GM18526 (cell line): ENCODE results near the gene MAST4.

Source experiments
- POLR2A ChIP-seq: IDR thresholded peaks from 3 replicates; pipeline ENCODE4 v1.6.1; 2011; ENCODE audit not compliant: insufficient read length; ENCODE audit errors: extremely low read depth

The MAST4 gene

DNA sequence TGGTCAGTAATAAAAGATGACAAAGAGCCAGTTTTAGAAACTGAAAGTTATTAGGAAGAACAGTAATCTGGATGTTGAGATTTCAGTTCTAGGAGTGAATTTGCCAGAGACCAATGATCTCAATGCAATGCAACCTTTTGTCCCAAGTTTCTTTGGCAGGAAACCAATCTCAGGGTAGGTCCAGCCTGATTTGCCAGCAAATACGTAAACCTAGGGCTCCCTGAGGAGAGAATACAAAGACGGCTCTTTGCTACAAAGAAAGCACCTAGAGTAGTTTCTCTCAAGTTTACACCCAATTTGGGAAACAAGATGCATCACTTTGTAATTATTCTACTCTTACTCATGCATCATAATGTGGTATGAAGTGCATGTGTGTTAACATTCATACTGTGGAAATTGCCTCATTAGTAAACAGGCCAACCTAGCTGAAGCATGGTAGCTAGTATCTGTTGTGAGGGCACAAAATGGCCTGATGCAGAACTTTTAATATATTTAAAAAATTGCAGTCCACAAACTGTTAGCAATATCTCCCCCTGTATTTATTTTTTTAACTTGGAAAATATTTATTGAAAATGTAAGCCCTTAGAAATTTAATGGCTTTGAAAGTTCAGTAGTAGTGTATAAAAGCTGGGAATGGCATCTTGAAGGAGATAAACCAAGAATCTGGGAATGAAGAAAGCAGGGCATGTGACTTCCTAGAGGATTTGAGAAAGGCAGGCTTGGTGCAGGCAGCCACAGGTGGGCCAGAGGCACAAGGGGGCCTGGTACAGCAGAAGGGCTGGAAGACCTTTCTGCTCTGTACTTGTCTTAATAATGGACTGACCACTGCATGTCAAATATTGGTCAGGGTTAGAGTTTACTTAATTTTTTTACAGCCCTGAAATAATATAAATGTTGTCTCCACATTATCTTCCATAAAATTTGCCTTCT is 59.5 kb downstream of the MAST4 start:
- no peak for TF ChIP-seq POLR2A

DNA sequence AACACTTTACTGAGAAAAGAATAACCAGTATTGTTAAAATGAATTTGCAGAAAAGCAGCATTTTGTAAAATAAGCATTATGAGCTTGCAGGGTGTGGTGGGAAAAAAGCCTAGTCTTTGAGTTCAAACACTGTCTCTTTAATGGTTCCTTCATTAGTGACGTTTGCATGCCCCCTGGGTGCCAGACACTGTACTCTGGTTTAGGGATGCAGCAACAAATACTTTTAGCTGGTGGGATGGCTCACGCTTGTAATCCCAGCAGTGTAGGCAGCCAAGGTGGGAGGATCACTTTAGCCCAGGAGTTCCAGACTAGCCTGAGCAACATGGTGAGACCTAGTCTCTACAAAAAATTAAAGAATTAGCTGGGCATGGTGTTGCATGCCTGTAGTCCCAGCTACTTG is 62.3 kb downstream of the MAST4 start:
- TF ChIP-seq POLR2A = no peak

- no peak for TF ChIP-seq POLR2A
Observed at GRCh38 chr5:66659780-66660179, 63.6 kb downstream of the MAST4 start.

GRCh38 chr5:66660396-66660795 is 64.2 kb downstream of the MAST4 start:
- no peak for TF ChIP-seq POLR2A

DNA sequence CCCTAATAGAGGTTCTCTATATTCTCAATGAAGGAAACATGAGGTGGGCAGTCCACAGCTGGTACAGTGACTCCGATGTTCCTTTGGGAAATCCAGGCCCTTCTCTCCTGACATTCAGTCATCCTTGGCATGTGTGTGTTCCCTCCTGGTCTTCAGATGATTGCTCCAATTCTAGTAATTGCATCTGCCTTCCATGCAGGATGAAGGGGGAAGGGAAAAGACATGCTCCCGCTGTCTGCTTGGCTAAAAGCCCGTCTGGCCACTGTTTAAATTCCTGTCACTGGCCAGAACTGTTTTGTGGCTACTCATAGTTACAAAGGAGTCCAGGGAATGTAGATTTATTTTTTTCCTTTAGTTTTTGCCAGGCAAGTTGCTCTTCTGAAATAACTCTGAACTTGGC is 65.0 kb downstream of the MAST4 start:
- TF ChIP-seq POLR2A = no peak

DNA sequence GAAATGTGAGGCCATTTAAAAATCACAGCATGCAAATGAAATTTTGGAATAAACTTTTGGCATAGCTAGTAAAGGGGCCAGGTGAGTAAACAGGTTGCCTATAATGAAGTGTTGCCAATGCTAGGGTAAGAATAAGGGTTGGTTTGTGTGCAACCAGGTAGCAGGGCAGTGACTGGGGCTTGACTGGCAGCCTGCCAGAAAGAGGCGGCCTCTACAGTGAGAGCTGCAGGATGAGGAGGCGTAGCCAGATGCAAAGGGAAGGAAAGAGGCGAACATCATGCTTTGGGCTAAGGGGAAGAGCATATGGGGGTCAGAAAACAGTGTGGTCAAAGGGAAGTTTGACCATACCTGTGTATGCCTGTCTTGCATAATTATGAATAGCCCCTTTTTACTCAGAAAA is 70.6 kb downstream of the MAST4 start:
- no peak for TF ChIP-seq POLR2A

- no peak for TF ChIP-seq POLR2A
Observed at GRCh38 chr5:66669086-66669861, 73.1 kb downstream of the MAST4 start.

- TF ChIP-seq POLR2A = no peak
Observed at GRCh38 chr5:66669862-66670195, 73.6 kb downstream of the MAST4 start.

DNA sequence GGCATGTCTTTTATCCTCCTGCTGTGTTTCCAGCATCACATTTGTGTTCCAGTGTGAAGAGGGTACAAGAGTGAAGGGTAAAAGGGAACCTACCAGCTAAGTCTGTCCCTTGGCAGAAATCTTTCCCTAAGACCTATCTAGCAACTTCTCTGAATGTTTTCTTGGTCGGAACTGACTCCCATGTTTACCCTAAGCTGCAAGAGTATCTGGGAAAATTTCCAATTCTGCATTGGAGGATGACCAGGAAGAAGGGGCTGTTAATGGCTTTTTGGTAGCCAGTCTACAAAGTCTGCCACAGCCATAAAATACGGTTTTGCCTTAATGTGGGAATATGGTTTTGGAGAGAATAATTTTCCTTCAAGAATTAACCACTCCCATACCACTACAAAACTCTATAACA is 75.1 kb downstream of the MAST4 start:
- TF ChIP-seq POLR2A = no peak

GRCh38 chr5:66674802-66675201 is 78.6 kb downstream of the MAST4 start:
- TF ChIP-seq POLR2A = no peak

DNA sequence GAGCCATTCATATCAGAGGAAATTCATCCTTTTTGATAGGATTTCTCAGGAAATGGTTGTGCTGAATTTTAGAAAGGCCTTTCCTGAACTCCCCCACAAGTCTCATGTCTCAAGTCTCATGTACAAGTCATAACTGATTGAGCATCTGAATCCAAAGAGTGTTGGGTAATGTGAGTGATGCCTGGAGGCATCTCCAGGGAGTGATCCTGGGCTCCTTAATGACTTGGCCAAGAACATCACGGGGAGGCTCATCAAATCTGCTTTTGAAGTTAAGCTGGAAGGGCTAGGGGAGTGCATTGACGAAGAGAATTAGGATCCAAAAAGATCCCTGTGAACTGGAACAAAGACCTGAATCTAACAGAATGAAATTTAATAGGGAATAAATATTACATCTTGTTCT is 79.2 kb downstream of the MAST4 start:
- no peak for TF ChIP-seq POLR2A

DNA sequence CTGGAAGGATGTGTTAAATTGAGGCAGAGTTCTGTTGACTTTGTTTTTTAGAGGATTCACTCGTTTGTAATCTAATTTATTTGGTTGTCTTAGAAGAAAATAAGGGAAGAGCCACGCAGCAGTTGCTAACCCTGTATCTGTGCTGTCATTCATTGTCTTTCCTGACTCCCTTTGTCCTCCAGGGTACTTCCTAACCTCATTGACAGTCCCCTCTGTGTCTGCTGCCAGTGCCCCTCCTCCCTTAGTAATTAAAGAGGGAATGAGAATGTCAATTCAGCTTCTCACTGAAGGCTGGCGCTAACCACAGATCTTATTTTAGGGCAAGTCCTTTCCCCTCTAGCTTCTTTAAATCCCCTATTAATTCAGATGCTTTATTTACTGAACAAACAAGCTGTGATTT is 84.0 kb downstream of the MAST4 start:
- TF ChIP-seq POLR2A = no peak

- TF ChIP-seq POLR2A = no peak
Observed at GRCh38 chr5:66680804-66681203, 84.6 kb downstream of the MAST4 start.

- TF ChIP-seq POLR2A = no peak
Observed at GRCh38 chr5:66684663-66685062, 88.5 kb downstream of the MAST4 start.

DNA sequence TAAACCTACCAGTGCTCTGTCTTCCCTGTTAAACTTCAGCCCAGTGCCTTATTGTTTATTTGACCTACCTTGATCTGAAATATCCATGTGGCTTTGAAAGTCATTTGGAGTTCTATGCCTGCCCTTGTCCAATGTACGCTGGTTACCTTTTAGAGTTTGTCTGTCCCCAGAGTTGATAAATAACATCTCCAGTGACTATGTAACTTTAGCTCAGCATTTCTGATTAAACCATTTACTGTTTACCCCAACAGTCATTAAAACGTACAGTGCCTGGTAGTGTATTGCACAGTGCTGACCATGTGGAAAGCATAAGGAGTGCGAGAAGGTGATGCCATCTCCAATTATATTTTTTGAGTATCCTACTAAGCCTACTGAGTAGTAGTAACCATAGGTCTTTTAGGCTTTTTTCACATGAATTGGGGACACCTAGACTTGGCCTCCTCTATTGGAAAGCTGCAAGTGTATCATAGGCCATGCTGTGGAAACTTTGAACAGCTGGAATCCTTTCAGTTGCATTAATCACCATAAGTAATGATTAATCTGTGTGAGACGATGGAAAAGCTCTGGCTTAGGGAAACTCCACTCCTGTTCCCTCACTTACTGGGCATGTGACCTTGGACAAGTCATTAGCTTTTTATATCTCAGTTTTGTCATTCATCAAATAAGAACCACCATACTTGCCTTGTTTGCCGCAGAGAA is 93.5 kb downstream of the MAST4 start:
- TF ChIP-seq POLR2A = no peak

DNA sequence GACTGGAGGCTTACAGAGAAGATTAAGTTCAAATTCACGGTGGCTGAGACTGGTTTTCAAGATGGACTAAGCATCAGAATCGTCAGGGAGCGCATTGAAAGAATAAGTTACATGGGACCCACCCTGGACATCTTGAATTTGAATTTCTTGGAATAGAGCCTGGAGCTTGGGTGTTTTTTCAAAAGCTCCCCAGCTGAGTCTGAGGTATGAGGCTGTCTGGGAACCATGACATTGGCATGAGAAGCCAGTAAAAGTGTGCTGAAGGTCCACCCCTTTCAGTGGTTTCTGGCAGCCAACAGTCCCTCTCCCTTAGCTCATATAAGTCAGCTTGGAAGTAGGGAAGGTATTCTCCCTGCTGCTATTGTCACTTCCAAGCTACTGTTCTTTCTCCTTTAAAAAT is 97.8 kb downstream of the MAST4 start:
- no peak for TF ChIP-seq POLR2A
